Measurements from ENCODE around the gene TSEN15.

Gene TSEN15
- total RNA-seq, result 8.5 to 37.5 (median 26.1) reads per million in 18 experiments

- DNase-seq, result peak; percentile 73 to 79
Measured at GRCh38 chr1:184051485-184052193, at the start of gene TSEN15. Gene TSEN15 (plus strand): TSS chr1:184051730. CDS start chr1:184051756, 26 bp downstream.

DNA sequence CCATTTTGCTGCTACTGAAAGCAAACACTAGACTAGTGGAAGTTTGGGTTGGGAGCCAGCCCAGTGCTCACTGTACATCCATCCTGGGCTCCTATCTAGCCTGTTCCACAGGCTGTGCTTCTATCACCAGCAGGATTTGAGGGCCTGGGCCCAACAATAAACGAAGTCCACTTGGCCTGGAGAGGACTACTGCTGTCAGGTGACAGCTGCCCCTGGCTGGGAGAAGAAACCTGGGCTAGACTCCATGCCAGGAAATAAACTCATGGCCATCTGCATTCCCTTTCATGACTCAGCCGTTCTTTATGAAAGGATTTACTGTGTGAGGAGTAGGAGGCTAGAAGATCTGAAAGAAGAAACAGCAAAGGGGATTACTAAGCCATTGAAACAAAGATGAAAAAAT is 49.5 kb upstream of the TSEN15 start:
- no peak for DNase-seq

DNA sequence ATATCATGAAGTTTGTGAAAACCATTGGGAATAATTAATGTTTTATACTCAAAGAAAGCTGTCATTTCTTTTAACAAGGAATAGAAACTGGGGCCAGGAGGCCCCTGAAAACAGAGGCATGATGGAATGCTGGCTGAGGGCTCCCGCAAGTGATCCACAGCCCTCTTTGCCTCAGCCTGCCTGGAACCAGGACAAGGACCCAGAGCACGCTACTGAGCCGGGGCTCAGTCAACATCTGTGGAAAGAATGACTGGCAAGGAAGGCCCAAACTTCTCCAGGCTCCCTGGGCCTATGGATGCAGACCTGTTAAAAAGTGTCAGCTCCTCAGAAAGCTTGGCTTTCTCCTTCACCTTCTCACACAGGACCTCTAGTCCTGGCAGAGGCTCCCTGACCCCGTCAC is 46.6 kb upstream of the TSEN15 start:
- DNase-seq, result no peak

DNA sequence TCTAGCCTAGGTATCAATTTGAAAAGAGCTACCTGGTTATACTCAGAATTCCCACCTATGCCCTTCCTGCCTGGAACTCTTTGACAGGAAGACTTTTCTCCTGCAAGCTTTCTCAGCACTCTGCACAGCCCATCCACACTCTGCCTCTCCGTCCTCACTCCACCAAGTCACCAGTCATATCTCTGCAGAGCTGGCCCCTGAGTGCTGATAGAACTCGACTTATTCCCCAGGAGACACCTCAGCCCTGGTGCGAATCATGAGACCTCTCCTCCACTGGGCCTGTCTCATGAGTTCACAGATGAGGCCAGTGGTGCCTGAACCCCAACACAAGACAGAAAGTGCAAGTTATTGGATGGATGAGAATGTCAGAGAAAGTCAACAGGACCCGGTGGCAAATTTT is 46.0 kb upstream of the TSEN15 start:
- DNase-seq, result no peak

- no peak for DNase-seq
Measured at GRCh38 chr1:184010788-184011187, 40.7 kb upstream of the TSEN15 start.

DNA sequence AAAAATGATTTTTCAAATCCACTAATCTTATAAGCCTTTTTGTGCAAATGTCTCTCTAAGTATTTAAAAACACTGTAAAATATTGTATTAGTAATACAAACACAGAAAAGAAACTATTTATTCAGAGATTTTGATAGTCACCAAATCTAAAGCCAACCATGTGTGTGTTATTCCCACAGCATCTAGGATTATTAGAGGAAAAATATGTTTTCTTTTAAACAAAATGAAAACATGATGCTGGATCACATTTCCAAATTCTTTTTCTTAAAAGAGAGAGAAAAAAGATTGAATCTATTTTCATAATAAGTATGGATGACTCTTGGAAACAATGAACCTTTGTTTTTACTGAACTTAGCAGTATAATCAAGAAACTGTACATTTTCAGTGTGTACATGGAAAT is 39.3 kb upstream of the TSEN15 start:
- DNase-seq, result no peak

GRCh38 chr1:184014271-184014670 is 37.3 kb upstream of the TSEN15 start:
- no peak for DNase-seq

- DNase-seq, result no peak
Measured at GRCh38 chr1:184016169-184016568, 35.4 kb upstream of the TSEN15 start.

DNA sequence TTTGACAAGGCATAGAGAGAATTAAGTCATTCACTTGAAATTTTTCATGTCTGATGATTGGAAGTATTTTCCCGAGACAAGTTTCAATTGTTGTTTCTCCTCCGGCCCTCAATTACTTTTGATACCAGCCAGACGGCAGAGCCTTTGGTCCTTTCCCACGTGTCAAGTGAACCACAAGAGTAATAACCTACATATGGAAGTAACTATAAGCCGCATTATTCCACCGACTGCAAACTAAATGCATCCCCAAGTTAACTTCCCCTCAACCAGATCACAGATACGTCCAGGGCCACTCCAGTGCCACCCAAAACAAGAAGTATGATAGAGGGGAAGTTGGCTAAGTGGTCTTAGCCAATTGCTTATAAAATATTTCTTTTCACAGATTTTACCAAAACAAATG is 34.2 kb upstream of the TSEN15 start:
- peak; percentile 75 to 77 for DNase-seq

DNA sequence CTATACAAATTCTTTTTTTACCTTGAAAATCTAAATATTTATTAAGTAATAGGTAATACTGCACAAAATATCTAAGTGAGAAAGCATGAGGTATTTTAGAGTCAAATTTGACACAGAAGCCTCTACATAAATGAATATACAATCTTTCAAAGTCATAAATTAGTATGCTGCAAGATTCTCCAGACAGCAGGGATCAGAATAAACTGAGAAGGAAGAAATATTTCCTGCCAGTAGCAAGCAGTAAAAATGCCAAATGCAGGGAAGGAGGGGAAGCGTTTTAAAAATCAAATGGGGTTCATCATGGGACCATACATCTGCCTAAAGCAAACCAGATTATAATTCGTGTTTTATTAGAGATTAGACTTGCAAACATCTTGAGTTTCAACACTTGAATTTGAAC is 32.9 kb upstream of the TSEN15 start:
- DNase-seq, result no peak

DNA sequence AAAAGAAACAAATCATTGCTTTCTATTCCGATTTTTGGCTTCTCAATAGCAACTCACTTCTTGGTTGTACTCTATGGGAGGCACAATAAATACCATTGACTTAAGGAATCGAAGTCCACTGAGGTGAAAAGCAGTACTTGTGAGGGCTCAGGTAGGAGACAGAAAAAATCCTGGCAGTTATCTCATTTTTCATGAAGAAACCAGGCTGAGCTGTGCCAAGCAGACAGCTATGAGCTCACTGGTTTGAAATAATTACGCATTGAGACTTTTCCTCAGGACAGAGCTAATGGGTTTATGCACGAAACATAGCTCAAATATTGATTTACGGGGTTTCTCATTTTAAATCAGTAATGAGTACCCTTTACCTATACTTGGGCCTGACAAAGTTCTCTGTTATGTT is 32.5 kb upstream of the TSEN15 start:
- no peak for DNase-seq

GRCh38 chr1:184019506-184019905 is 32.0 kb upstream of the TSEN15 start:
- DNase-seq, result no peak

GRCh38 chr1:184020328-184020727 is 31.2 kb upstream of the TSEN15 start:
- no peak for DNase-seq

DNA sequence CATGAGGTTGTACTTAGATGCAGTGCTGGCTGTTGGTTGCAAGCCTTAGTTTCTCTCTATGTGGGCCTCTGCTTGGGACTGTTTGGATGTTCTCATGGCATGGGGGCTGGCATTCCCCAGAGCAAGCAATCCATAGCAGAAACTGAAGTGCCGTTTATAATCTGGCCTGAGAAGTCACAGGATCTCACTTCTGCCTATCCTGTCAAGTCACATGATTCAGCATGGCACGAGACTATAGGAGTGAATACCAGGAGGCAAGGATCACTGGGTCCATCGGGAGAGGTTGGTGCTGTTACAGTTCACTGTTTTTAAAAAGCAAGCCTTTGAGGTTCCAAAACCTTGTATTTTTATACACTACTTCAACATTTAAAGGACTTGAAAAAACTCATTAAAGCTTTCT is 30.7 kb upstream of the TSEN15 start:
- DNase-seq, result no peak

GRCh38 chr1:184021728-184022127 is 29.8 kb upstream of the TSEN15 start:
- no peak for DNase-seq

GRCh38 chr1:184022668-184023067 is 28.9 kb upstream of the TSEN15 start:
- DNase-seq, result no peak

- DNase-seq, result no peak
Measured at GRCh38 chr1:184023171-184023570, 28.4 kb upstream of the TSEN15 start.

DNA sequence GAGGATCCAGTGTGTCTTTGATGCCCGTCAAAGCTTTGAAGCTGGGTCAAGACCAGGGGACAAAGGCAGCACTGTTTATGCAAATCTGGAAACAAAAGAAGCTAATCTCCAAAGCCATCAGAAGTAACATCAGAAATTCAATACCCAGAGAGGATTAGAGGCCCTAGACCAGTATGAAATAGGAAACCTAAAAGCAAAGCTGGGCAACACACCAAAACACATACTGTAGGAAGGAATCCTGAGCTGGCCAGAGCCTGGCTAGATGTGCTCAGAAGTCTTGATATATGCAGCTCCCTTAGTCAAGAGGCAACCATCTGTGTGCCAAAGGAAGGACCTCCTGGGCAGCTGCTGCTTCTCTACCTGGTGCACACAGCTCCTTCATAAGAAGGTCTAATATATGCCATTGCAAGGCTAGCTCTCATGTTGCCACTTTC is 26.3 kb upstream of the TSEN15 start:
- DNase-seq, result no peak

GRCh38 chr1:184027826-184028695 is 23.5 kb upstream of the TSEN15 start:
- DNase-seq, result no peak

DNA sequence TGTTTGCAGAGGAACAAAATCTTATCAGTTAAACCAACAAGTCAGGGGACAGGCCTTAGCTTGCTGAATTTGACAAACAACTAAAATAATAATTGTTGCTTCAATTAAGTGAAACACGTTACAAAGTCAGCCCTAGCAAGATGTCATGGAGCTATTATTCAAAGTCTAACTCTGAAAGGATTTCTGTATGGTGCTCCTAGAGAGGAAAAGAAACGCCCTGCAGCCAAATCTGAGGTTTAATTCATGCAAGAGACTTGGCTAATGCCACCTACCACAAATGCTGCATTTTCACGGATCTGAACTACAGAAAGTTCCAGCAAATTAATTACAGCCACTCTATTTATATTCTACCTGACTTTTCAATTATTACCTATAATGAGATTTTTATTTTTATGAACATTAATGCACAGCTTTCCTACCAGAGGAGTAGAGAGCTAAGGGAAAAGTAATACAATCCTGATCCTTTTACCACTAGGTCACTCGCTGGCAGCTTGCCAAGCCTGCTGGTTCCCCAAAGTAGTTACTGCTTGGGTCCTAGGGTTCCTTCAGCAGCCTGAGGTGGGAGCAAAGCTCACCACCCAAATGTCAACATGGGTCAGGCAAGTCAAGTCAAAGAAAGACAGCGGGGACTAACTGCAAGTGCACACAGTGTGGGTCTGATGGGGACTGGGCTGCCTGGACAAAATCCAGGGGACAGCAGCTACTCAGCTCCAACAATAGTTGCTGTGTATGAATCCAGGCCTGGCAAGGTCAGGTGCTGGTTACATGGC is 22.5 kb upstream of the TSEN15 start:
- peak in 1 of 2 donors; percentile 14 for DNase-seq

- DNase-seq, result no peak
Measured at GRCh38 chr1:184030433-184031091, 21.0 kb upstream of the TSEN15 start.

- DNase-seq, result no peak
Measured at GRCh38 chr1:184031092-184031408, 20.5 kb upstream of the TSEN15 start.
